ENCODE measurements around the gene RYK.
A peak's percentile ranks its signal among the peaks of the same experiment; 100 is the strongest.

RYK gene

GRCh38 chr3:134250717-134251220 is at the start of gene RYK:
RYK (minus strand) TSS chr3:134250859; CDS start chr3:134250654, 205 bp downstream.
- peaks cover 15% of the 10 kb centered on the region for H3K36me3 Mint-ChIP-seq (ENCODE audit: low read depth)
- peaks cover 4% of the 10 kb centered on the region for H3K27me3 Mint-ChIP-seq
- H3K27ac Mint-ChIP-seq: peak within 1 kb of the TSS; percentile 93
- H3K9me3 Mint-ChIP-seq: no peaks in the 10 kb centered on the region
- H3K4me3 Mint-ChIP-seq: peak within 1 kb of the TSS; percentile 91
- H3K4me1 Mint-ChIP-seq (ENCODE audit: low read depth): peaks cover 78% of the 10 kb centered on the region

- Mint-ChIP-seq H3K27me3 (peaks cover 31% of the 10 kb centered on the region), H3K27ac (no peak overlapping the region), H3K36me3 (ENCODE audit: low read depth) (no peaks in the 10 kb centered on the region), H3K9me3 (peaks cover 6% of the 10 kb centered on the region), H3K4me1 (ENCODE audit: low read depth) (peaks cover 6% of the 10 kb centered on the region), H3K4me3 (no peak overlapping the region)
Measured at GRCh38 chr3:134299888-134300206, 49.2 kb upstream of the RYK start.

GRCh38 chr3:134299185-134299887 is 48.7 kb upstream of the RYK start:
- no peak overlapping the region for H3K4me3 Mint-ChIP-seq
- H3K4me1 Mint-ChIP-seq (ENCODE audit: low read depth): peaks cover 6% of the 10 kb centered on the region
- H3K36me3 Mint-ChIP-seq (ENCODE audit: low read depth): no peaks in the 10 kb centered on the region
- H3K9me3 Mint-ChIP-seq: peaks cover 6% of the 10 kb centered on the region
- H3K27me3 Mint-ChIP-seq: peaks cover 28% of the 10 kb centered on the region
- H3K27ac Mint-ChIP-seq: no peak overlapping the region

- Mint-ChIP-seq H3K4me1 (ENCODE audit: low read depth) (peaks cover 6% of the 10 kb centered on the region), H3K27me3 (peaks cover 26% of the 10 kb centered on the region), H3K9me3 (peaks cover 6% of the 10 kb centered on the region), H3K4me3 (no peak overlapping the region), H3K27ac (no peak overlapping the region), H3K36me3 (ENCODE audit: low read depth) (no peaks in the 10 kb centered on the region)
Measured at GRCh38 chr3:134298249-134298648, 47.6 kb upstream of the RYK start.

- Mint-ChIP-seq H3K4me3 (no peak overlapping the region), H3K36me3 (ENCODE audit: low read depth) (no peaks in the 10 kb centered on the region), H3K27me3 (peaks cover 24% of the 10 kb centered on the region), H3K9me3 (peaks cover 6% of the 10 kb centered on the region), H3K27ac (no peak overlapping the region), H3K4me1 (ENCODE audit: low read depth) (peaks cover 6% of the 10 kb centered on the region)
Measured at GRCh38 chr3:134296616-134297015, 46.0 kb upstream of the RYK start.

- no peak overlapping the region for H3K4me3 Mint-ChIP-seq
- no peaks in the 10 kb centered on the region for H3K36me3 Mint-ChIP-seq (ENCODE audit: low read depth)
- H3K27me3 Mint-ChIP-seq: peaks cover 27% of the 10 kb centered on the region
- peaks cover 10% of the 10 kb centered on the region for H3K4me1 Mint-ChIP-seq (ENCODE audit: low read depth)
- H3K27ac Mint-ChIP-seq: no peak overlapping the region
- H3K9me3 Mint-ChIP-seq: peaks cover 6% of the 10 kb centered on the region
Measured at GRCh38 chr3:134295930-134296329, 45.3 kb upstream of the RYK start.

GRCh38 chr3:134294302-134295280 is 43.9 kb upstream of the RYK start:
- no peak overlapping the region for H3K27ac Mint-ChIP-seq

GRCh38 chr3:134291319-134292254 is 40.9 kb upstream of the RYK start:
- peaks cover 8% of the 10 kb centered on the region for H3K4me1 Mint-ChIP-seq (ENCODE audit: low read depth)
- H3K27me3 Mint-ChIP-seq: peaks cover 28% of the 10 kb centered on the region
- no peak overlapping the region for H3K27ac Mint-ChIP-seq
- no peaks in the 10 kb centered on the region for H3K36me3 Mint-ChIP-seq (ENCODE audit: low read depth)
- H3K4me3 Mint-ChIP-seq: no peak overlapping the region
- peaks cover 6% of the 10 kb centered on the region for H3K9me3 Mint-ChIP-seq

More at GRCh38 chr3:134294302-134295280, 43.9 kb upstream of the RYK start:
- H3K4me1 Mint-ChIP-seq (ENCODE audit: low read depth): peaks cover 10% of the 10 kb centered on the region
- peaks cover 28% of the 10 kb centered on the region for H3K27me3 Mint-ChIP-seq
- H3K4me3 Mint-ChIP-seq: no peak overlapping the region
- H3K36me3 Mint-ChIP-seq (ENCODE audit: low read depth): no peaks in the 10 kb centered on the region
- H3K9me3 Mint-ChIP-seq: peaks cover 6% of the 10 kb centered on the region

GRCh38 chr3:134287512-134287911 is 36.9 kb upstream of the RYK start:
- Mint-ChIP-seq H3K27ac (no peak overlapping the region), H3K36me3 (ENCODE audit: low read depth) (no peaks in the 10 kb centered on the region), H3K4me1 (ENCODE audit: low read depth) (peaks cover 4% of the 10 kb centered on the region), H3K9me3 (no peaks in the 10 kb centered on the region), H3K27me3 (peaks cover 41% of the 10 kb centered on the region), H3K4me3 (no peak overlapping the region)

GRCh38 chr3:134284438-134284837 is 33.8 kb upstream of the RYK start:
- H3K4me3 Mint-ChIP-seq: no peak overlapping the region
- H3K27me3 Mint-ChIP-seq: peaks cover 42% of the 10 kb centered on the region
- H3K36me3 Mint-ChIP-seq (ENCODE audit: low read depth): no peaks in the 10 kb centered on the region
- no peak overlapping the region for H3K27ac Mint-ChIP-seq
- H3K9me3 Mint-ChIP-seq: no peaks in the 10 kb centered on the region
- H3K4me1 Mint-ChIP-seq (ENCODE audit: low read depth): no peaks in the 10 kb centered on the region

- Mint-ChIP-seq H3K27ac (no peak overlapping the region), H3K27me3 (peaks cover 40% of the 10 kb centered on the region), H3K9me3 (no peaks in the 10 kb centered on the region), H3K4me1 (ENCODE audit: low read depth) (no peaks in the 10 kb centered on the region), H3K36me3 (ENCODE audit: low read depth) (no peaks in the 10 kb centered on the region), H3K4me3 (no peak overlapping the region)
Measured at GRCh38 chr3:134282659-134283047, 32.0 kb upstream of the RYK start.

- no peaks in the 10 kb centered on the region for H3K9me3 Mint-ChIP-seq
- H3K4me1 Mint-ChIP-seq (ENCODE audit: low read depth): no peaks in the 10 kb centered on the region
- no peak overlapping the region for H3K4me3 Mint-ChIP-seq
- H3K27me3 Mint-ChIP-seq: peaks cover 40% of the 10 kb centered on the region
- no peak overlapping the region for H3K27ac Mint-ChIP-seq
- no peaks in the 10 kb centered on the region for H3K36me3 Mint-ChIP-seq (ENCODE audit: low read depth)
Measured at GRCh38 chr3:134281912-134282658, 31.4 kb upstream of the RYK start.

GRCh38 chr3:134279466-134279865 is 28.8 kb upstream of the RYK start:
- Mint-ChIP-seq H3K27me3 (peaks cover 47% of the 10 kb centered on the region), H3K27ac (no peak overlapping the region), H3K9me3 (no peaks in the 10 kb centered on the region), H3K36me3 (ENCODE audit: low read depth) (no peaks in the 10 kb centered on the region), H3K4me1 (ENCODE audit: low read depth) (no peaks in the 10 kb centered on the region), H3K4me3 (no peak overlapping the region)

Measured in stimulated activated naive CD8-positive, alpha-beta T cell treated with anti-CD3 and anti-CD28 coated beads, Interleukin-15, Interleukin-2, amounts not matched to agents 100 ng/mL and 50 ng/mL, for 24 hours (primary cell).